ENCODE results near the gene DUSP6.
A peak's percentile ranks its signal among the peaks of the same experiment; 100 is the strongest.

The DUSP6 gene

GRCh38 chr12:89376844-89377243, 24.5 kb upstream of the DUSP6 start:
- no peak for DNase-seq

GRCh38 chr12:89376202-89376529, 23.9 kb upstream of the DUSP6 start:
- no peak for DNase-seq
- intact Hi-C loops (cut with DNase I), result no loop called here

More at GRCh38 chr12:89376844-89377243, 24.5 kb upstream of the DUSP6 start:
- intact Hi-C loops (cut with DNase I), result no loop called here

GRCh38 chr12:89373763-89374572, 21.7 kb upstream of the DUSP6 start:
- intact Hi-C loops (cut with DNase I), result no loop called here
- DNase-seq, result no peak

GRCh38 chr12:89372584-89373370, 20.5 kb upstream of the DUSP6 start:
- intact Hi-C loops (cut with DNase I), result no loop called here
- no peak for DNase-seq

- intact Hi-C loops (cut with DNase I), result no loop called here
- peak in 3 of 10 donors; percentile 28 to 82 (median 77) for DNase-seq
These were observed 18.5 kb upstream of the DUSP6 start for GRCh38 chr12:89370850-89371249.

- DNase-seq, result no peak
- intact Hi-C loops (cut with DNase I), result no loop called here
These were observed 18.1 kb upstream of the DUSP6 start for GRCh38 chr12:89370421-89370831.

- DNase-seq, result no peak
- intact Hi-C loops (cut with DNase I), result no loop called here
These were observed 16.9 kb upstream of the DUSP6 start for GRCh38 chr12:89369166-89369565.

- intact Hi-C loops (cut with DNase I), result no loop called here
- DNase-seq, result no peak
These were observed 16.1 kb upstream of the DUSP6 start for GRCh38 chr12:89368391-89368790.

GRCh38 chr12:89366676-89367364, 14.5 kb upstream of the DUSP6 start:
- no peak for DNase-seq
- intact Hi-C loops (cut with DNase I), result no loop called here

GRCh38 chr12:89364631-89365030, 12.3 kb upstream of the DUSP6 start:
- DNase-seq, result no peak
- intact Hi-C loops (cut with DNase I), result no loop called here

GRCh38 chr12:89364058-89364457, 11.8 kb upstream of the DUSP6 start:
- no peak for DNase-seq
- intact Hi-C loops (cut with DNase I), result no loop called here

- intact Hi-C loops (cut with DNase I), result no loop called here
- no peak for DNase-seq
These were observed 11.3 kb upstream of the DUSP6 start for GRCh38 chr12:89363582-89363981.

- intact Hi-C loops (cut with DNase I), result no loop called here
These were observed 10.8 kb upstream of the DUSP6 start for GRCh38 chr12:89363084-89363483.

GRCh38 chr12:89359615-89360014, 7.3 kb upstream of the DUSP6 start:
- intact Hi-C loops (cut with DNase I), result loop anchor here (10.0 kb wide), 1 partner anchor 305 kb away; no protein-coding TSS in a partner anchor
- no peak for DNase-seq

More at GRCh38 chr12:89363084-89363483, 10.8 kb upstream of the DUSP6 start:
- DNase-seq, result no peak

GRCh38 chr12:89358805-89359204, 6.5 kb upstream of the DUSP6 start:
- intact Hi-C loops (cut with DNase I), result loop anchor here (10.0 kb wide), 1 partner anchor 304 kb away; no protein-coding TSS in a partner anchor
- DNase-seq, result no peak

- intact Hi-C loops (cut with DNase I), result loop anchor here (10.0 kb wide), 1 partner anchor 303 kb away; no protein-coding TSS in a partner anchor
These were observed 5.0 kb upstream of the DUSP6 start for GRCh38 chr12:89357297-89357730.

GRCh38 chr12:89356069-89356665, 3.9 kb upstream of the DUSP6 start:
- DNase-seq, result no peak

More at GRCh38 chr12:89357297-89357730, 5.0 kb upstream of the DUSP6 start:
- DNase-seq, result no peak

GRCh38 chr12:89355243-89356068, 3.2 kb upstream of the DUSP6 start:
- intact Hi-C loops (cut with DNase I), result loop anchor here (10.0 kb wide), 1 partner anchor 301 kb away; no protein-coding TSS in a partner anchor
- peak in 1 of 10 donors; percentile 65 for DNase-seq

More at GRCh38 chr12:89356069-89356665, 3.9 kb upstream of the DUSP6 start:
- intact Hi-C loops (cut with DNase I), result loop anchor here (10.0 kb wide), 1 partner anchor 301 kb away; no protein-coding TSS in a partner anchor

- DNase-seq, result no peak
- intact Hi-C loops (cut with DNase I), result loop anchor here (5.0 to 10.0 kb wide), 2 partner anchors 108 to 300 kb away; no protein-coding TSS in a partner anchor
These were observed 2.3 kb upstream of the DUSP6 start for GRCh38 chr12:89354612-89355067.
